ENCODE results near the gene SMARCAD1.
"Not testable (repeated sequence)": the region's sequence is repeated elsewhere in the genome, so short reads cannot be mapped to it uniquely, and the experiment has no call there.

The SMARCAD1 gene

GRCh38 chr4:94293981-94294380, 86.3 kb downstream of the SMARCAD1 start:
- not testable (repeated sequence) for DNase-seq (ENCODE audit: low spot score)

GRCh38 chr4:94295473-94295872, 87.8 kb downstream of the SMARCAD1 start:
- not testable (repeated sequence) for DNase-seq (ENCODE audit: low spot score)

GRCh38 chr4:94298725-94299252, 91.1 kb downstream of the SMARCAD1 start:
- no peak for DNase-seq (ENCODE audit: low spot score)

- DNase-seq (ENCODE audit: low spot score), result no peak
Observed at GRCh38 chr4:94302191-94302590, 94.5 kb downstream of the SMARCAD1 start.

DNA sequence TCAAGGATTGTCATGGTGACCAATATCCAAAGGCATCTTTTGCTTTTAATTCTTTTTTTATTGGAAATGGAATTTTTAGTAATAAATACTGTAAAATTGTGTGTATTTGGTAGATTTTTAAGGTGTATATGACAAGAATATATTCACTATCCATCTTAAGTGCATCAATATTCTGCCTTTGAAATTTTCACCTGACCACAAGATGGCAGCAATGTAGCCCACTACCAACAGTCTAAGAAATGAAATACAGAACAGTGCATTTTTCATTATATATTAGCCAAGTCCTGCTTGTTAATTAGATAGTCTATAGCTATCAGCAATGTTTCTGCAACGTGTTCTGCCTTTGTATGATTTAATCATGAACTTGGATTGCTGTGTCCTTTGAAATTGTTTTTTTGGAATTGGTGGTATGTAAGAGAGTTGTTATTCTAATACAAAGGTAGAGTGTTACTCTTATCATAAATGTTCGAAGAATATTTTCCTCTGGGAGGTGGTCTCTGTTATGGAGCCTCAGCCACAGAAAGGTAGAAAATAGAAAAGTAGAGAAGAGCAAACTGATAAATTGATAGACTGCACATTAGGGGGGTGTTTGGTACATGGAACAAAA, 96.8 kb downstream of the SMARCAD1 start:
- no peak for DNase-seq (ENCODE audit: low spot score)

DNA sequence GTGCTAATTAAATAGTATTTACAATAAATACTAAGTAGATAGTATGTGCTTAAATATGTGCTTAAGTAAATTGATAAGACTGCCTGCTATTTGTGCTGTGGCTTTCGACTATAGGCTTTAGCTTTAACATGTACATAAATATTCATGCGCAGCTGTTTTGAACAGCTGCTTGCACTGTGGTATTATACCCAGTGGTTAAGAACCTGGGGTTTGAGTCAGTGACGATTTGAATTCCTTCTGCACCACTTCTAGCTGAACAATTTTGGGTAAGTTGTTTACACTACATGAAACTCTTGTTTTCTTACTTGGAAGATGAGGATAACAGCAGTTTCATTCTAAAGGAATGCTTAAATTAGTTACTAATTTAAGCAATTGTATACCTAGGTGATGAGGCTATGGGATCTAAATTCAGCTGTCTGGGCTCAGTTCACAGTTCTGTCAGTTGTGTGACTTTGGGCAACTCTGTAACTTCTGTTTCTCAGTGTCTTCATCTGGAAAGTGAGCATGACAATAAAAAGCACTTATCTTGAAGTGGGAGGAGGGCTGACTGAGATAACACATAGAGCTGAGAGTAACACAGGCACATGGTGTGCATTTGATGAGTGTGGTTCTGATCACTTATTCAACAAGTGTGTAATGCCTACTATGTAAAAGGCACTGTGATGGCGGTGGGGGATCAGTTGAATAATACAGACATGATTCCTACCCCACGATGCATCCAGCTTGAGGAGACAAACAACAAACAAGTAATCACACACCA, 98.0 kb downstream of the SMARCAD1 start:
- DNase-seq (ENCODE audit: low spot score), result no peak

GRCh38 chr4:94306713-94307112, 99.0 kb downstream of the SMARCAD1 start:
- DNase-seq (ENCODE audit: low spot score), result no peak

- no peak for DNase-seq (ENCODE audit: low spot score)
Observed at GRCh38 chr4:94307231-94307871, 99.7 kb downstream of the SMARCAD1 start.

DNA sequence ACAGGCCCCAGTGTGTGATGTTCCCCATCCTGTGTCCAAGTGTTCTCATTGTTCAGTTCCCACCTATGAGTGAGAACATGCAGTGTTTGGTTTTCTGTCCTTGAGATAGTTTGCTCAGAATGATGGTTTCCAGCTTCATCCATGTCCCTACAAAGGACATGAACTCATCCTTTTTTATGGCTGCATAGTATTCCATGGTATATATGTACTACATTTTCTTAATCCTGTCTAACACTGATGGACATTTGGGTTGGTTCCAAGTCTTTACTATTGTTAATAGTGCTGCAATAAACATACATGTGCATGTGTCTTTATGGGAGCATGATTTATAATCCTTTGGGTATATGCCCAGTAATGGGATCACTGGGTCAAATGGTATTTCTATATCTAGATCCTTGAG, 112.3 kb downstream of the SMARCAD1 start:
- DNase-seq (ENCODE audit: low spot score), result not testable (repeated sequence)

- DNase-seq (ENCODE audit: low spot score), result no peak
Observed at GRCh38 chr4:94325835-94326234, 118.2 kb downstream of the SMARCAD1 start.

DNA sequence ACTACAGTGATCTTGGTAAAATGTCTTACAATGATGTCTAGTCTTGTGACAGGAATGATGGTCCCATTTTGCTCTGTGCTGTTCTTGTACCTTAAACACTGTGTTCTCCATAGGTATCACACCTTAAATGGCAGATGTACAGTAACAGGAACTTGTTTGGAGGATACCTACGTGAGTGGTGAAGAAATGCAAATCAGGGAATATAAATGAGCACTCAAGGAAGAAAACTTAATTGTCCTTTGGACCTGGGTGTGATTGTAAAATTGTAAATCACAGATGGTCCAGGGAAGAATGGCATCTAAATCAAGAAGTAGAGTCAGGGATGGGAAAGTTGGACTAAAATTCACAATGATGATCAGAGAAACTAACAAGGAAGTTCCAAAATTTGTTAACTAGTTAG, 122.3 kb downstream of the SMARCAD1 start:
- DNase-seq (ENCODE audit: low spot score), result no peak

GRCh38 chr4:94332983-94333590, 125.4 kb downstream of the SMARCAD1 start:
- no peak for DNase-seq (ENCODE audit: low spot score)

DNA sequence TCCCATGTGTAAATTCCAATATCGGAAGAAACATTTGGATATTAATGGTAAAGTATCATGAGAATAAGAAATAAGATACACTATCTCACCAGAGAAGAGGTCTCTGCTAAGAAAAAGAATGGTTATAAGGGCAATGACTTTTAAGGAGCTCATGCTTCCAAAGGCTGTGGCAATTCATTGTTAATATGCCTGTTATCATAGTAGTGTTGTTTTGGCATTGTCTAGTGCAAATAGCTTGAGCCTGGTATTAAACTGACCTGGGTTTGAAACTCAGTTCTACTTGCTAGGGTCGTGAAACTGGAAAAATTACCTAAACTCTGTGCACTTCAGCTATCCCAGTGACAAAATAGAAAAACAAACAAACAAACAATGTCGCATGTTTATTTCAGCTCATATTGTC, 126.2 kb downstream of the SMARCAD1 start:
- DNase-seq (ENCODE audit: low spot score), result no peak

- DNase-seq (ENCODE audit: low spot score), result no peak
Observed at GRCh38 chr4:94334476-94334875, 126.8 kb downstream of the SMARCAD1 start.

DNA sequence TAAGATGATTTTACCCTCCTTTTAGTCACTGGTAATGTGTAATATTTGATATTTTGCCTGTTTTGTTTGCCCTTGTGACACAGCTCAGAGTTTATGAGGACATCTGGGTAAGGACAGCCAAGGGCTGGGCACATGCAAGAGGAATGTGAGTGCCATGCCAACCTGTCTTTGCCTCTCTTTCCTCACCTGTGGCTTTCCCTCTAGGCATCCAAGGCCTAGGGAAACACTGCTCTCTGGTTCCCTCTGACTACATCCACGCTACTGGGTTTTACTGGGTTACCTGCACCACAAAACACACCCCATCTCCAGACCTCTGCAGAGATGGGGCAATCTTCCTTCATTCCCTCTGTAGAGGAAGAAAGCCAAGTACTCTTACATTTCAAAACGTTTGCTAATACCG, 127.3 kb downstream of the SMARCAD1 start:
- DNase-seq (ENCODE audit: low spot score), result no peak

DNA sequence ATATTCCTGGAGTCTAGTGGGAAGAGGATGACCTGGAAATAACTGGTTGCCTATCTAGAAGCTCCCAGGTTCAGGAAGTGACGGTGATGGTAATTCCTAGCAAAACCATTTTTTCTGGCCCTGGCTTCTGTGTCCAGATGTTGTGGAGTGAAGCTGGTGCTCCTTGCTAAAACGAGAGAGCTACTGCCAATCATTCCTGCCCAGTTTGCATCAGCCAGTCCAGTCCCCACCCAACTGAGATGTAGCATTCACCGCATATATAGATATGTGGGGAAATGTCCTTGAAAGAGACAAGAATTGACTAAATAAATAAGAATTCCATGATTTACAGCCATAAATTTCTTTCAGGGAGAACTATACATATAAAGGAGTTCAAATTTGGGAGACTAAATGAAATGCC, 128.6 kb downstream of the SMARCAD1 start:
- no peak for DNase-seq (ENCODE audit: low spot score)

GRCh38 chr4:94336791-94337190, 129.1 kb downstream of the SMARCAD1 start:
- DNase-seq (ENCODE audit: low spot score), result not testable (repeated sequence)

GRCh38 chr4:94338681-94339351, 131.2 kb downstream of the SMARCAD1 start:
- no peak for DNase-seq (ENCODE audit: low spot score)

- no peak for DNase-seq (ENCODE audit: low spot score)
Observed at GRCh38 chr4:94339779-94340178, 132.1 kb downstream of the SMARCAD1 start.
